Duodenal mucosa (tissue), 2 donors: ENCODE data around the gene ZHX3.

Experiments used
- H3K27ac ChIP-seq: one replicate; pipeline ENCODE4 v1.7.0; 2013; ENCODE audit warnings: low read depth, low read length
- H3K27me3 ChIP-seq, 2 donors: one replicate each; pipeline ENCODE4 v1.7.0; 2013; ENCODE audit warnings: low read length in 2 of 2, control low read depth in 1 of 2; ENCODE audit not compliant: insufficient read depth in 2 of 2, control insufficient read depth in 1 of 2
- H3K36me3 ChIP-seq, 2 donors: one replicate each; pipeline ENCODE4 v1.7.0; 2013; ENCODE audit warnings: low read length in 2 of 2, control low read depth in 1 of 2; ENCODE audit not compliant: insufficient read depth in 2 of 2, control insufficient read depth in 1 of 2
- H3K4me1 ChIP-seq, 2 donors: one replicate each; pipeline ENCODE4 v1.7.0; 2013; ENCODE audit warnings: low read length in 2 of 2, control low read depth in 1 of 2; ENCODE audit not compliant: insufficient read depth in 2 of 2, control insufficient read depth in 1 of 2
- H3K4me3 ChIP-seq, 2 donors: one replicate each; pipeline ENCODE4 v1.7.0; 2013; ENCODE audit warnings: low read length in 2 of 2, low read depth in 1 of 2
- H3K9ac ChIP-seq, 2 donors: one replicate each; pipeline ENCODE4 v1.7.0; 2013; ENCODE audit warnings: low read length in 2 of 2, low read depth in 1 of 2
- H3K9me3 ChIP-seq, 2 donors: one replicate each; pipeline ENCODE4 v1.7.0; 2013; ENCODE audit warnings: low read length in 2 of 2, control low read depth in 1 of 2; ENCODE audit not compliant: control insufficient read depth in 1 of 2

The ZHX3 gene

DNA sequence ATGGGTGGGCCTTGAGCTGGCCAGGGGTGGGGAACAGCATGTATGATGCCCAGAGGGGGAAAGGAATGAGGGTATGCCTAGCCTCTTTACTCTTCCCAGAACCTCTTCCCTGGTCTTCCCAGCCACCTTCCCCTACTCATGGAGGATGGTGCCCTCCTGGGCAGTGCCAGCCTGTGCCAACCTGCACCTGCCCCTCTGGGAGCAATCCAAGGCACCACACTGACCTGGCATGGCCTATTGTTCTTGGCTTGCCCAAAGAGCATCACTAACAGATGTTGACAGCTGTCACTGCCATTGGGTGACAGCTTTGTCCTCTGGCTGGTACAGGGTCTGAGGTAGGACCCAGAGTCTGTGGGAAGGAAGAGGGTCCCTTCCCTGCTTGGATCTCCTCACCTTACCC lies 36.0 kb upstream of the ZHX3 start:
- peaks cover 4 to 11% of the 10 kb centered on the region in 2 donors for H3K4me1 ChIP-seq
- no peak overlapping the region for H3K9ac ChIP-seq
- no peaks in the 10 kb centered on the region for H3K27me3 ChIP-seq
- H3K4me3 ChIP-seq: no peak overlapping the region
- no peak overlapping the region for H3K27ac ChIP-seq
- H3K36me3 ChIP-seq: peaks cover 37 to 84% of the 10 kb centered on the region in 2 donors
- H3K9me3 ChIP-seq: no peaks in the 10 kb centered on the region

DNA sequence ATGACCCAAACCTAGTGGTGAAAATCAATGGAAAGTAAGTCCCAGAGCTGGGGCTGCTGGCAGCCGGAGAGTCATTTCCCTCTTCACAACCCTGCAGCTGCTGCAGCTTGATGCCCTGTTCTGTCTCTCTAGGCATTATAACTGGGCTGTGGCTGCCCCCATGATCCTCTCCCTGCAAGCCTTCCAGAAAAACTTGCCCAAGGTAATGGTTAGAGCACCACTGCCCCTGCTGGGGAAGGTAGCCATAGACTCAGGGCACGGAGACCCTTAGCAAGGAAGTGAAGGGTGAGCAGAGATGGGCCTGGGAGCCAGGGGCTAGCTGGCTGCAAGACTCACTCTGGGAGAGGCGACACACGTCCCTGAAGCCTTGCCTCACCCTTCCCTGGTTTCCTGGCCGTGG lies 35.1 kb upstream of the ZHX3 start:
- Histone ChIP-seq H3K9ac (no peak overlapping the region), H3K4me3 (no peak overlapping the region), H3K9me3 (no peaks in the 10 kb centered on the region), H3K4me1 (peaks cover 0 to 3% of the 10 kb centered on the region in 2 donors), H3K27ac (no peak overlapping the region), H3K36me3 (peaks cover 41 to 86% of the 10 kb centered on the region in 2 donors), H3K27me3 (no peaks in the 10 kb centered on the region)

DNA sequence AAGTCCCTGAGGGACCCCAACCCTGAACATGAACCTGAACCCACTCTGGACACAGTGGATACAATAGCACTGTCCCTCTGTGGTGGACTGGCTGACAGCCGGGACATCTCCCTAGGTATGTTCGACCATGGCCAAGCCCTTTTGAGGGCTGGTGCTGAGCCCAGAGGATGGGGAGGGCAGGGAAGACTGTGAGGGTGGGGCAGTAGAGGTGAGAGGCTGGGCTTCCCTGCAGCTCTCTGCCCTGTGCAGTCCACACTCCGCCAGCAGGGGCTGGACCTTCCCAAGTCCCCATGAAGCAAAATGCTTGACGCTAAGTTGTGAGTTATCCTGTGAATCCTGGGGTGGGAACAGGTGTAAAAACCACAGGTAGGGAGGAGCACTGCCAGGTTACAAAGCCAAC lies 34.6 kb upstream of the ZHX3 start:
- Histone ChIP-seq H3K4me3 (no peak overlapping the region), H3K9me3 (no peaks in the 10 kb centered on the region), H3K9ac (no peak overlapping the region), H3K36me3 (peaks cover 39 to 86% of the 10 kb centered on the region in 2 donors), H3K27me3 (no peaks in the 10 kb centered on the region), H3K27ac (no peak overlapping the region), H3K4me1 (no peaks in the 10 kb centered on the region)

DNA sequence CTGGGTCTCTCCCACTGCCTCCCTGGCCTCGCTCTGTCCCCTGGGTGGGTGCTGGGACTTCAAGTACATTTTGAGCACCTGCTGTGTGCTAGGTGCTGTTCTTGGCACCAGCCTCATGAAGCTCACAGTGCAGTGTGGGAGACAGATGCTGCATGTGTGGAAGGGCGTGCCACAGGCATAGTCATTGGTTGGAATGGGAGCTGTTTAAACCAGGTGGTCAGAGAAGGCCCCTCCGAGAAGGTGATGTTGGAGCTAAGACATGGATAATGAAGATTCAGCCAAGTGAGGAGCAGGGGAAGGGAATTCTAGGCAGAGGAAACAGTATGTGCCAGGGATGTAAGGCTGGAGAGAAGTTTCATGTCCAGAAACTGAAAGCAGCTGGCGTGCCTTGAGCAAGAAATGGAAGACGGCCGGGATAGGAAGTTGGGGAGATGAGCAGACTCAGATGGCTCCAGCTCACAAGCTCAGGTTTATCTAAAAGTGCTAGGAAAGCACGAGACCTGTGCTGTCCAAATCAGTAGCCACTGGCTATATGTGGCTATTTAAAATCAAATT lies 33.0 kb upstream of the ZHX3 start:
- H3K9me3 ChIP-seq: no peaks in the 10 kb centered on the region
- H3K9ac ChIP-seq: no peak overlapping the region
- H3K27ac ChIP-seq: no peak overlapping the region
- peaks cover 33 to 82% of the 10 kb centered on the region in 2 donors for H3K36me3 ChIP-seq
- no peaks in the 10 kb centered on the region for H3K4me1 ChIP-seq
- H3K4me3 ChIP-seq: no peak overlapping the region
- no peaks in the 10 kb centered on the region for H3K27me3 ChIP-seq

DNA sequence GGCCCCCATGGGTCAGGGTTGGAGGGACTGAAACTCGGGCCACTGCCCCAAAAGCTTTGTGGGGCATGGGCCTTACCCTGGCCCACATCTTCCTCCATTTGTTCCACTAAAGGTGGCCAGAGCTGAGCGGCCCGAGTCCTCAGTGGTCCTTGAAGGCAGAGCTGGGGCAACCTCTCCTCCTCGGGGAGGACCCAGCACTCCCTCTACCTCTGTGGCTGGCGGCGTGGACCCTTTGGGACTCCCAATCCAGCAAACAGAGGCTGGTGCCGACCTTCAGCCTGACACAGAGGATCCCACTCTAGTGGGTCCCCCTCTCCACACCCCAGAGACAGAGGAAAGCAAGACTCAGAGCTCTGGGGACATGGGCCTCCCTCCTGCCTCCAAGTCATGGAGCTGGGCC lies 32.4 kb upstream of the ZHX3 start:
- H3K36me3 ChIP-seq: peaks cover 34 to 79% of the 10 kb centered on the region in 2 donors
- H3K27me3 ChIP-seq: no peaks in the 10 kb centered on the region
- no peak overlapping the region for H3K4me3 ChIP-seq
- no peak overlapping the region for H3K9ac ChIP-seq
- no peaks in the 10 kb centered on the region for H3K9me3 ChIP-seq
- H3K4me1 ChIP-seq: no peaks in the 10 kb centered on the region
- no peak overlapping the region for H3K27ac ChIP-seq

DNA sequence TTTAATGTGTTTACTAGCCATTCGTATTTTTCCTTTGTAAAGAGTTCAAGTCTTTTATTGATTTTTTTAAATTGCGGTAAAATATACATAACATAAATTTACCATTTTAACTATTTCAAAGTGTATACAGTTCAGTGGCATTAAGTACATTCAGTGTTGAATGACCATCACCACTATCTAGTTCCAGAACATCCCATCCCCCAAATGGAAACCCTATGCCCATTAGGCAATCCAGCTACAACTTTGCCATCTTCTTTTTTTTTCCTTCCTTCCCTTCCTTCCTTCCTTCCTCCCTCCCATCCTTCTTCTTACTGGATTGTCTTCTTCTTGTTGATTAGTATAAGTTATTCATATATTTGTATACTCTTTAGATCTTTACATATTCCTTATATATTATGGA lies 31.7 kb upstream of the ZHX3 start:
- H3K9ac ChIP-seq: no peak overlapping the region
- no peak overlapping the region for H3K4me3 ChIP-seq
- no peaks in the 10 kb centered on the region for H3K27me3 ChIP-seq
- peaks cover 36 to 76% of the 10 kb centered on the region in 2 donors for H3K36me3 ChIP-seq
- no peak overlapping the region for H3K27ac ChIP-seq
- no peaks in the 10 kb centered on the region for H3K4me1 ChIP-seq
- H3K9me3 ChIP-seq: no peaks in the 10 kb centered on the region

DNA sequence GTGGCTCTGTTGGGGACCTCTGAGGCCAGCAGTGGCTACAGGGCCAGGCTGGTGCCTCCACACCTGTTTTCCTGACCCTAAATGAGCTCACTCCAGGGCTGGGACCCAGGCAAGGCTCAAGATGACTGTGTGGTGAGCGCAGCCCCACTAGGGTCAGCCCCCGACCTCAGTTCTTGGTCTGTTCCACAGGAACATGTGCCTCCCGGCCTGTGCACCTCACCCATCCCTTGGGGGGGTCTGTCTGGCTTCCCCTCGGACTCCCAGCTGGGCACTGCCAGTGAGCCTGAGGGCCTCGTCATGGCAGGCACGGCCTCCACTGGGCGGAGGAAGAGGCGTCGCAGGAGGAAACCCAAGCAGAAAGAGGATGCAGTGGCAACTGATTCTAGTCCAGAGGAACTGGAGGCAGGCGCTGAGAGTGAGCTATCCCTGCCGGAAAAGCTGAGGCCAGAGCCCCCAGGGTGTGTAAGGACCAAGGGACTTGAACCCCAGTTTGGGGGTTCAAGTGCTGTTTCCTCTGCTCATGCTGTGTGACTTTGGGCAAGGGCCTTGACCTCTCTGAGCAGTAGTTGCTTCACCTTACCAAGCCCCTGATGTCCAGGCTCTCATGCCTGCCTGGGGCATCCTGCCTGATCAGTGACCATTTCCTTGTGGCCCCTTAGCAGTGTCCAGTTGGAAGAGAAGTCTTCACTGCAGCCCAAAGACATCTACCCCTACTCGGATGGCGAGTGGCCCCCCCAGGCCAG lies 31.1 kb upstream of the ZHX3 start:
- Histone ChIP-seq H3K27me3 (no peaks in the 10 kb centered on the region), H3K36me3 (peaks cover 34 to 73% of the 10 kb centered on the region in 2 donors), H3K9me3 (no peaks in the 10 kb centered on the region), H3K9ac (no peak overlapping the region), H3K4me1 (no peaks in the 10 kb centered on the region), H3K4me3 (no peak overlapping the region), H3K27ac (no peak overlapping the region)

DNA sequence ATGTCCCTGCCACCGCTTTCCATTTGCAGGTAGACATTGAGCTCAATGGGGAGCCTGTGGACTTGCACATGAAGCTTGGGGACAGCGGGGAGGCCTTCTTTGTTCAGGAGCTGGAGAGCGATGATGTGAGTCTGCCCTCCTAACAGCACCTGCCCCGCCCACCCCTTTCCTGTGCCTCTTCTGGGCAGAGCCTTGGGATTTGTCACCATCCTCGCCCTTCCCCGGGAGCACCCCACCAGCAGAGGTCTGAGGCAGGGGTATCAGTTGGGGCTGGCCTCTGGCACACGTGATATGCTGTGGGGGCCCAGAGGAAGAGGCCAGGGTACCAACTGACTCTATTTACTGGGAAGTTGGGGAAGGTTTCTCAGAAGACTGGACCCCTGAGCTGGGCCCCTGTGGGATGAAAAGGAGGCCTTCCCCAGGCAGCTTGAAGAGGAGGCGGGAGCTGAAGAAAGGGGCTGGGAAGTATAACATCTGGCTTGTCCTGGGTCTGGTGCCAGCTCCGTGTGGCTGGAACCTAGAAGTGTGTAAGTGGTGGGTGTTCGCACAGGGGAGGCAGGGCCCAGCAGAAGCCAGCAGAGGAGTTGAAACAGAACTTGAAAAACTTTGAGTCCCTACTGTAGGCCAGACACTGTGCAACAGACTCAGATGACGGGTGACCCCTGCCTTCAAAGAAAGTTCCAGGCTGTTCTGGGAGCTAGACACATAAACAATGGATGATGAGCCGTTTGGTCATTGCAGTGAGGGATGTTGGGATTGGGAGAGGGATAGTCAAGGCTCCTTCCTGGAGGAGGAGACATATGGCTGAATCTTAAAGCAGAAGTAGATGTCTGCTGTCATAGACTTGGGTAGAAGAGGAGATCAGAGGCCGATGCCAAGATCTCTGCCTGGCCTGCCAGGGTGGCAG lies 30.2 kb upstream of the ZHX3 start:
- no peak overlapping the region for H3K27ac ChIP-seq
- H3K4me1 ChIP-seq: peaks cover 4 to 6% of the 10 kb centered on the region in 2 donors
- no peaks in the 10 kb centered on the region for H3K27me3 ChIP-seq
- H3K9me3 ChIP-seq: no peaks in the 10 kb centered on the region
- peaks cover 30 to 68% of the 10 kb centered on the region in 2 donors for H3K36me3 ChIP-seq
- no peak overlapping the region for H3K4me3 ChIP-seq
- no peak overlapping the region for H3K9ac ChIP-seq

DNA sequence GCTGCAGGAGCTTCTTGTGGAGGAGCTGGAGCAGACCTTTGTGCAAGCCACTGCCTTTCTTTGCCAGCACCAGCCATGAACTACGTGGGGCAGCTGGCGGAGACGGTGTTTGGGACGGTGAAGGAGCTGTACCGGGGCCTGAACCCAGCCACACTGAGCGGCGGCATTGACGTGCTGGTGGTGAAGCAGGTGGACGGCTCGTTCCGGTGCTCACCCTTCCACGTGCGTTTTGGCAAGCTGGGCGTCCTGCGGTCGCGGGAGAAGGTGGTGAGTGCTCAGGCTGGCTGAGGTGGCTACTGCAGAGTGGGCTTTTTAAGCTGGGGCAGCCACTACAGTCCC lies 28.2 kb upstream of the ZHX3 start:
- peaks cover 21 to 22% of the 10 kb centered on the region in 2 donors for H3K4me1 ChIP-seq
- H3K4me3 ChIP-seq: no peak overlapping the region
- no peak overlapping the region for H3K9ac ChIP-seq
- no peak overlapping the region for H3K27ac ChIP-seq
- no peaks in the 10 kb centered on the region for H3K9me3 ChIP-seq
- H3K36me3 ChIP-seq: peaks cover 30 to 54% of the 10 kb centered on the region in 2 donors
- H3K27me3 ChIP-seq: no peaks in the 10 kb centered on the region
